Measurements from ENCODE around the gene TOX3. TPM values are rescaled to one million over a fixed set of nuclear protein-coding genes. Genes with fewer than 3 reads are reported as not detected.

The TOX3 gene
- total and polyA plus RNA-seq, 2 of the 13 experiments (the other 11 are each of a cell fraction or from before 2014, with no cell fraction given): 14.5 to 98.6 TPM

GRCh38 chr16:52573365-52574299, 26.7 kb upstream of the TOX3 start (continued):
- 0 out of 2 replicates have a peak, but pooled peaks have one; percentile 41 for TF ChIP-seq FOXO4 (CRISPR knock-in tag; conservative IDR thresholded peaks at IDR 0.05)
- TF ChIP-seq ZNF567 (CRISPR knock-in tag; IDR thresholded peaks at IDR 0.05; ENCODE audit: borderline replicate concordance): no peak
- no peak for TF ChIP-seq PRPF4 (IDR thresholded peaks at IDR 0.05; ENCODE audit: low read depth, low read length, poor library complexity, severe bottlenecking)
- TF ChIP-seq KLF16 (CRISPR knock-in tag; IDR thresholded peaks at IDR 0.05): peak in 1 of 2 experiments; percentile 84; a peak in 2 of 4 replicates
- no peak for TF ChIP-seq ZBTB4 (CRISPR knock-in tag; IDR thresholded peaks at IDR 0.05; ENCODE audit: borderline replicate concordance)
- no peak for TF ChIP-seq HOXA9 (CRISPR knock-in tag; IDR thresholded peaks at IDR 0.05; ENCODE audit: borderline replicate concordance)
- TF ChIP-seq, protein P1, sequence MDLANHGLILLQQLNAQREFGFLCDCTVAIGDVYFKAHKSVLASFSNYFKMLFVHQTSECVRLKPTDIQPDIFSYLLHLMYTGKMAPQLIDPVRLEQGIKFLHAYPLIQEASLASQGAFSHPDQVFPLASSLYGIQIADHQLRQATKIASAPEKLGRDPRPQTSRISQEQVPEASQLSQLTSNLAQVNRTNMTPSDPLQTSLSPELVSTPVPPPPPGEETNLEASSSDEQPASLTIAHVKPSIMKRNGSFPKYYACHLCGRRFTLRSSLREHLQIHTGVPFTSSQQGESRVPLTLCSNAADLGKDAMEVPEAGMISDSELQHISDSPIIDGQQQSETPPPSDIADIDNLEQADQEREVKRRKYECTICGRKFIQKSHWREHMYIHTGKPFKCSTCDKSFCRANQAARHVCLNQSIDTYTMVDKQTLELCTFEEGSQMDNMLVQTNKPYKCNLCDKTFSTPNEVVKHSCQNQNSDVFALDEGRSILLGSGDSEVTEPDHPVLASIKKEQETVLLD (CRISPR knock-in tag; IDR thresholded peaks at IDR 0.05; ENCODE audit: low read depth): no peak
- peak; percentile 73 for TF ChIP-seq XRCC5 (optimal IDR thresholded peaks at IDR 0.05; ENCODE audit: low read length)
- TF ChIP-seq PHB2 (IDR thresholded peaks at IDR 0.05; ENCODE audit: partially characterized antibody): no peak
- TF ChIP-seq SP5 (CRISPR knock-in tag; IDR thresholded peaks at IDR 0.05; ENCODE audit: borderline replicate concordance, low read depth): peak; percentile 94
- TF ChIP-seq SKIL (CRISPR knock-in tag; IDR thresholded peaks at IDR 0.05; ENCODE audit: borderline replicate concordance): 0 out of 2 replicates have a peak, but pooled peaks have one; percentile 55
- peak; percentile 38; the same call in 1 of the 2 replicates for TF ChIP-seq ZNF772 (CRISPR knock-in tag; IDR thresholded peaks at IDR 0.05)
- no peak for TF ChIP-seq ZNF329 (CRISPR knock-in tag; IDR thresholded peaks at IDR 0.05; ENCODE audit: low read depth)
- TF ChIP-seq RXRB (CRISPR knock-in tag; IDR thresholded peaks at IDR 0.05; ENCODE audit: borderline replicate concordance): peak; percentile 91
